Measurements from ENCODE around the gene FAM81B. TPM values are rescaled to one million over a fixed set of nuclear protein-coding genes. Genes with fewer than 3 reads are reported as not detected.

Gene FAM81B
- total and polyA plus RNA-seq, 2 of the 4 experiments (the other 2 are of a cell fraction) = not detected

DNA sequence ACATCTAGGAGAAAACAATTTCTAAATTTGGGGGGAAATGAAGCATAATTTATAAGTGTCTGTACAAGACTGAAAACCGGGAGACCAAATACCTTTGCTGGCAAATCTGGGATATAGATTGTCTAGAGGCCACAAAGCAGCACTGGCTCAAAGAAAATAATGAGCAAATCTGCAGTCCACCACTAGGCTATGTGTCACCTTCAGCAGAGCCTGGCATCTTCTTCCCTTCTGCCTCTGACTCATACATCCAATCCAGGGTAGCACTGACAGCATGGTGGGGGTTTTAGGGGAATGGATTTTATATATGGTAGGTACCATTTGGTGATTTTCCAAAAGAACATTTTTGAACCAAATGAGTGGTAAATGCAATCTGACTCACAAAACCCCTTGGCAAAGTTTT, 12.8 kb downstream of the FAM81B start:
- in situ Hi-C loops (cut with MboI; ENCODE audit: low sequenced_read_pairs) (no loop called here), intact Hi-C loops (cut with micrococcal nuclease) (no loop called here), dilution Hi-C loops (cut with HindIII; ENCODE audit: low sequenced_read_pairs, unreplicated experiment) (no loop called here)
- no peaks in the 10 kb centered on the region; the same call in 1 of the 2 replicates for H3K27me3 ChIP-seq (ENCODE audit: control insufficient read depth, insufficient read depth, low read length)
- ChIA-PET POLR2A (ENCODE audit: unreplicated experiment) (no interaction called here), CTCF (no interaction called here)
- no peak overlapping the region for H3K56ac ChIP-seq (ENCODE audit: extremely low read depth, insufficient read depth, low read length)
- DNase-seq (no peak), ATAC-seq (ENCODE audit: low read depth) (no peak)
- BruUV-seq (replicated peaks) = no TSS peak
- H2AK9ac ChIP-seq (replicated peaks; ENCODE audit: low read depth, low read length, poor library complexity) = no peak overlapping the region
- H3K4me2 ChIP-seq (ENCODE audit: low read depth, low read length) = no peak overlapping the region
- no peak overlapping the region for H4K5ac ChIP-seq (ENCODE audit: low read depth, low read length)
- WGBS, 2 experiments (ENCODE audit: extremely low coverage in 2 of 2, insufficient read length in 1 of 2) = no CpG with 5 or more reads among the region's 1 CpG
- H2AK5ac ChIP-seq (ENCODE audit: low read depth, low read length) = no peak overlapping the region
- H3K9me1 ChIP-seq (ENCODE audit: insufficient read depth, low read length) = no peaks in the 10 kb centered on the region
- no peaks in the 10 kb centered on the region for H3K36me3 ChIP-seq (ENCODE audit: control insufficient read depth, insufficient read depth, low read length)
- no peaks in the 10 kb centered on the region for H3K9me3 ChIP-seq (ENCODE audit: control insufficient read depth, insufficient read depth, low read length)
- no peak overlapping the region for H3K27ac ChIP-seq (ENCODE audit: insufficient read depth, low read length)
- H2AFZ ChIP-seq (replicated peaks; ENCODE audit: low read length, poor library complexity) = no peak overlapping the region
- H3K14ac ChIP-seq (replicated peaks; ENCODE audit: low read depth, low read length) = no peak overlapping the region
- H3K79me1 ChIP-seq (ENCODE audit: low read depth in 1 of 2, low read length in 2 of 2) = no peaks in the 10 kb centered on the region
- H4K8ac ChIP-seq (ENCODE audit: low read depth in 2 of 2, low read length in 2 of 2) = no peak overlapping the region
- H3K4me1 ChIP-seq (ENCODE audit: control insufficient read depth, insufficient read depth, low read length) = no peaks in the 10 kb centered on the region
- no peak overlapping the region for H3K18ac ChIP-seq (ENCODE audit: low read depth, low read length)
- no peak overlapping the region for H4K91ac ChIP-seq (ENCODE audit: insufficient read depth, low read depth, low read length)
- no peak overlapping the region for H2BK120ac ChIP-seq (ENCODE audit: low read depth, low read length)
- H3K4ac ChIP-seq (ENCODE audit: low read depth, low read length) = no peak overlapping the region
- no peak overlapping the region for H3K4me3 ChIP-seq (ENCODE audit: insufficient read depth, low read depth, low read length)
- no peak overlapping the region for H3K23ac ChIP-seq (ENCODE audit: low read depth, low read length)
- no peaks in the 10 kb centered on the region for H4K20me1 ChIP-seq (ENCODE audit: insufficient read depth, low read length)
- no peak overlapping the region for H2BK15ac ChIP-seq (ENCODE audit: low read depth, low read length)
- no peak overlapping the region for H2BK20ac ChIP-seq (ENCODE audit: low read depth, low read length)
- H3K9ac ChIP-seq (ENCODE audit: low read depth, low read length) = no peak overlapping the region
- no peak overlapping the region for H2BK5ac ChIP-seq (ENCODE audit: low read depth, low read length, poor library complexity, severe bottlenecking)
- TF ChIP-seq, protein P1, sequence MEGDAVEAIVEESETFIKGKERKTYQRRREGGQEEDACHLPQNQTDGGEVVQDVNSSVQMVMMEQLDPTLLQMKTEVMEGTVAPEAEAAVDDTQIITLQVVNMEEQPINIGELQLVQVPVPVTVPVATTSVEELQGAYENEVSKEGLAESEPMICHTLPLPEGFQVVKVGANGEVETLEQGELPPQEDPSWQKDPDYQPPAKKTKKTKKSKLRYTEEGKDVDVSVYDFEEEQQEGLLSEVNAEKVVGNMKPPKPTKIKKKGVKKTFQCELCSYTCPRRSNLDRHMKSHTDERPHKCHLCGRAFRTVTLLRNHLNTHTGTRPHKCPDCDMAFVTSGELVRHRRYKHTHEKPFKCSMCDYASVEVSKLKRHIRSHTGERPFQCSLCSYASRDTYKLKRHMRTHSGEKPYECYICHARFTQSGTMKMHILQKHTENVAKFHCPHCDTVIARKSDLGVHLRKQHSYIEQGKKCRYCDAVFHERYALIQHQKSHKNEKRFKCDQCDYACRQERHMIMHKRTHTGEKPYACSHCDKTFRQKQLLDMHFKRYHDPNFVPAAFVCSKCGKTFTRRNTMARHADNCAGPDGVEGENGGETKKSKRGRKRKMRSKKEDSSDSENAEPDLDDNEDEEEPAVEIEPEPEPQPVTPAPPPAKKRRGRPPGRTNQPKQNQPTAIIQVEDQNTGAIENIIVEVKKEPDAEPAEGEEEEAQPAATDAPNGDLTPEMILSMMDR (conservative IDR thresholded peaks at IDR 0.05; ENCODE audit: low read depth, low read length) = no peak
- TF ChIP-seq NFE2L2 (IDR thresholded peaks at IDR 0.05; ENCODE audit: low read depth, low read length) (no peak), MAFK (IDR thresholded peaks at IDR 0.05; ENCODE audit: low read depth, low read length) (no peak), CEBPB (IDR thresholded peaks at IDR 0.05; ENCODE audit: low read depth, low read length) (no peak), FOS (IDR thresholded peaks at IDR 0.05; ENCODE audit: low read depth, low read length) (no peak), RCOR1 (IDR thresholded peaks at IDR 0.05; ENCODE audit: insufficient replicate concordance, low read length) (no peak), MAZ (IDR thresholded peaks at IDR 0.05; ENCODE audit: borderline replicate concordance, low read depth, low read length) (no peak), SMC3 (IDR thresholded peaks at IDR 0.05; ENCODE audit: low read depth, low read length) (no peak), POLR2A (IDR thresholded peaks at IDR 0.05; ENCODE audit: low read depth, low read length) (no peak), CHD1 (IDR thresholded peaks at IDR 0.05; ENCODE audit: low read depth, low read length) (no peak), RAD21 (IDR thresholded peaks at IDR 0.05; ENCODE audit: low read length) (no peak), RFX5 (IDR thresholded peaks at IDR 0.05; ENCODE audit: low read depth, low read length) (no peak), BHLHE40 (IDR thresholded peaks at IDR 0.05; ENCODE audit: low read depth, low read length) (no peak), MXI1 (IDR thresholded peaks at IDR 0.05; ENCODE audit: borderline replicate concordance, low read depth, low read length) (no peak)
- TF ChIP-seq, protein P2, sequence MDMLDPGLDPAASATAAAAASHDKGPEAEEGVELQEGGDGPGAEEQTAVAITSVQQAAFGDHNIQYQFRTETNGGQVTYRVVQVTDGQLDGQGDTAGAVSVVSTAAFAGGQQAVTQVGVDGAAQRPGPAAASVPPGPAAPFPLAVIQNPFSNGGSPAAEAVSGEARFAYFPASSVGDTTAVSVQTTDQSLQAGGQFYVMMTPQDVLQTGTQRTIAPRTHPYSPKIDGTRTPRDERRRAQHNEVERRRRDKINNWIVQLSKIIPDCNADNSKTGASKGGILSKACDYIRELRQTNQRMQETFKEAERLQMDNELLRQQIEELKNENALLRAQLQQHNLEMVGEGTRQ (IDR thresholded peaks at IDR 0.05; ENCODE audit: low read depth, low read length) = no peak
- TF ChIP-seq, protein P3, sequence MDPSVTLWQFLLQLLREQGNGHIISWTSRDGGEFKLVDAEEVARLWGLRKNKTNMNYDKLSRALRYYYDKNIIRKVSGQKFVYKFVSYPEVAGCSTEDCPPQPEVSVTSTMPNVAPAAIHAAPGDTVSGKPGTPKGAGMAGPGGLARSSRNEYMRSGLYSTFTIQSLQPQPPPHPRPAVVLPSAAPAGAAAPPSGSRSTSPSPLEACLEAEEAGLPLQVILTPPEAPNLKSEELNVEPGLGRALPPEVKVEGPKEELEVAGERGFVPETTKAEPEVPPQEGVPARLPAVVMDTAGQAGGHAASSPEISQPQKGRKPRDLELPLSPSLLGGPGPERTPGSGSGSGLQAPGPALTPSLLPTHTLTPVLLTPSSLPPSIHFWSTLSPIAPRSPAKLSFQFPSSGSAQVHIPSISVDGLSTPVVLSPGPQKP (IDR thresholded peaks at IDR 0.05; ENCODE audit: borderline replicate concordance, low read depth, low read length) = no peak

Measured in IMR-90 (cell line).